Heart left ventricle (tissue), 13 donors: ENCODE data around the gene NCAPD2.

Experiments used
- CTCF ChIP-seq, 12 donors: fragments of 200-600 bp; sonication (generic) in 4 of 12; IDR thresholded peaks; one replicate each; pipeline versions ENCODE4 v1.5.0 to v1.8.0; 2018 to 2022; ENCODE audit warnings: antibody characterized with exemption in 12 of 12, mild to moderate bottlenecking in 5 of 12
- POLR2A ChIP-seq, 2 donors: fragments of 450-650 bp; IDR thresholded peaks; one replicate each; pipeline ENCODE4 v1.6.1; 2017; ENCODE audit warnings: antibody characterized with exemption in 2 of 2, mild to moderate bottlenecking in 2 of 2, moderate library complexity in 2 of 2
- donor health status: ischemic (EF 13 %, LVEDD 7.1; RV severe dilation, severe dysfunction).
- donor health status: DM: no; HTN: yes; CAD: no.
- donor health status: DM: no; HTN: no; CAD: no.
- donor health status: ischemic (EF 25% LVEDD 6.9; RV normal size, moderate dysfunction).
- donor health status: ischemic (EF 25% LVEDD 5.7; RV mildly dilated, moderate dysfunction).
- donor health status: ischemic (EF 35%, LVEDD 5.7; RV mildly dilated, moderate dysfunction).
- donor health status: nonischemic (EF 11% LVEDD 7.7; RV severe dilation, severe dysfunction).
- donor health status: DM: yes; HTN: yes; CAD: no.
- donor health status: PGD.
- donor health status: ischemic (EF 29% LVEDD 5.4; RV normal size, mild dysfunction).
- donor health status: nonischemic (EF 23%, LVEDD 6.1; RV moderate dilation, normal function).

DNA sequence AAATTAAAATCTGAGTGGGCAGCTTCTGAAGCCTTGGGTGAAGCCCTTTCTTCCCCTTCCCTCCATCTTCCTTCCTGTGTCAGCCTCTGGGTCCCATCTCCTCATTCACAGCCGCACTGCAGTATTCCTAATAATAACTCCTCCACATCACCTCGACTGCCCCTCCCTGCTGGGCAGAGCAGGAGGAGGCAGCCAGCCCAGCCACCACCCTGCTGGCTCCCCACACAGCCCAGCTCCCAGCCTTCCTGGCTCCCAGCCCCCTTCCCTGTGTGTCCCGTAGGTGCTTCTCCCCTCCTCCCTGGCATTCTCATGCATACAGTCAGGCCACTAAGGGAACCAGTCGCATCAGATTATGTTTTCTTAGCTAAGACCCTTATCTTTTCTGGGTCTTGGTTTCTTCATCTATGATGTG lies 58.2 kb downstream of the NCAPD2 start:
- no peak for TF ChIP-seq CTCF (IDR thresholded peaks at IDR 0.05)
- TF ChIP-seq POLR2A (IDR thresholded peaks at IDR 0.05), result no peak
